GM18511 (cell line): ENCODE results near the gene CLDND1.

Experiments used
- ATAC-seq: cut with Tn5 transposase; IDR thresholded peaks from one replicate; pipeline ENCODE4 v1.9.1; 2021; ENCODE audit warnings: mild to moderate bottlenecking, moderate library complexity; ENCODE audit not compliant: unreplicated experiment

Gene CLDND1

DNA sequence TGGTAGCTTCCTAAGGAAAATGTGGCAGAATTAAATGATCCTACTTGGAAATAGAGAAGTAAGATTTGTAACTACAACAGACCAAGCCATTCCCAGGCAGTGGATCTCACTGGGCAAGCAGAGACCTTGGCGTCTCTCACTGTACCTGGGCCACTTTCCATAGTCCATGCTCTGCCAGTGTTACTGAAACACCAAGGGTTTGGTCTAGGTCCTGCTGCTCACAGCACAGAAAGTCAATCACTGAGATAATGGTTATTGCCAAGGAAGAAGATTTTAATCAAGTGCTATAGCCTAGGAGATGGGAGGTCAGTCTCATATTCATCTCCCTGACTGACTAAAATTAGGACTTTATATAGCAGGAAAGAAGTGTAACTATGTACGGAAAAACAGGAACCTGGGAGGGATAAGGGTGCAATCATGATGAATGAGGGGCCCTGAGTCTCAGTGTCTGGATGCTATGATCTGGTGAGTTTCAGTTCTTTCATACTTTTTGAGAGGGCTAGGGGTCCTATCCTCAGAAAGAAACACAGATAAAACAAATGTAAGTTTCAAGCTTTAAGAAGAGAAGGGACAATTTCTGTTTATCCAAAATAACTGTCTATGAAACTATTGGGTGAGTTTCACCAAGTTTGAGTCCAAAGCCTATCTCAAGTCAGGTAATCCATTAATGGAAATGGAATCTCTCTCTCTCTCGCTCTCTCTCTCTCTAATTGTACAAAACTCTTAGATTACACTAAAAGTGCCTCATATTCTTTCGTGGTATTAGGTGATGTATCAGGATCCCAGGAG lies 29.7 kb upstream of the CLDND1 start:
- no peak for ATAC-seq

DNA sequence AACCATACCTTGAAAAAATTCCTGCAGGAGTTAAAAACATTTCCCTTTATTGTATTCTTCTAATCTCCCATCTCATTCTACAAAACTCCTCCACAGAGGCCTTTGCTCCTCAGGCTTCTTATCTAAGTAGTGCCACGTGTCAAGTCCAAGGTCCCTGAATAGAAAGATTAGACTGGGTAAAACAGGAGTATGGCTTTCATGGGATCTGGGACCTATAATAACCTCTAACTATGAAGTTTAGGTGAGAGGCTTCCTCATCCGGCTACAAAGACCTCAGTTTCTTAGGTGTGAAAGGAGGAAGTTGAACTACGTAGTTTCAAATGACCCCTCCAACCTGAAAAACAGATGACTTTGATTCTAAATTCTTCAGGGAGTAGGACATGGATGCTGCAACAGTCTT lies 29.1 kb upstream of the CLDND1 start:
- ATAC-seq, result peak; percentile 11

DNA sequence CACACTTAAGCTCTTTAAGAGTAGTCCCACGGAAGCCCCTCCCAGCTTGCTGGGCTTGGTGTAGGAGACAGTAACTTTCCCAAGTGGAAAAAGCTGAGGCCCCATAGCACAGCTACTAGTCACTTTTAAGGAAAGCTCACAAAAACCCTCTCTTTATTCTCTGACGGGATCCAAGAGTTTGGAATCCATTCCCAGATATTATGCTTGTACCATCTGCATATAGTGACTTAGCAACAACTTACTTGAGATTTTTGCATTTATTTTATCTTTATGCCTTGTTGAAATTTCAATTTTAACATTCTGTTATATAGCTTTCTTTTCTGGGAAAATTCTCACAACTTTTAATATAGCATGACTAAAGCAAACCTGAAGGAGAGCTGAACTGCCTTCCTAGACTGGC lies 28.5 kb upstream of the CLDND1 start:
- ATAC-seq, result no peak

DNA sequence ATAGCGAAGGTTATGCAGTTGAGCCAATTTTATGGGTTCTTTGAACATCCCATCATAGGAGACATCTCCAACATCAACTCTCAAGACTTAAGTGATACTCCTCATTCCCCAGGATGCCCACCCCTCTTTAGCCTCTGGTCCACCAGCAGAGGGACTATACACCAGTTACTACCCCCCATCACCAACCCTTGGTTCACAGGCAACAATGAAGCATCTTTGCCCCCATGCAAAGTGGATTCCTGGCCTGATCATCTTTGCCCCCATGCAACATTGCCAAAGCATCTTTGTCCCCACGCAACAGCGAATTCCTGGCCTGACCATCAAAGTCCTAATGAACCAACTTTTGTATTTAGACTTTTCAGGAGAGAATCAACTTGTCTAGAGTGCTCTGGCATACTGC lies 28.1 kb upstream of the CLDND1 start:
- no peak for ATAC-seq

DNA sequence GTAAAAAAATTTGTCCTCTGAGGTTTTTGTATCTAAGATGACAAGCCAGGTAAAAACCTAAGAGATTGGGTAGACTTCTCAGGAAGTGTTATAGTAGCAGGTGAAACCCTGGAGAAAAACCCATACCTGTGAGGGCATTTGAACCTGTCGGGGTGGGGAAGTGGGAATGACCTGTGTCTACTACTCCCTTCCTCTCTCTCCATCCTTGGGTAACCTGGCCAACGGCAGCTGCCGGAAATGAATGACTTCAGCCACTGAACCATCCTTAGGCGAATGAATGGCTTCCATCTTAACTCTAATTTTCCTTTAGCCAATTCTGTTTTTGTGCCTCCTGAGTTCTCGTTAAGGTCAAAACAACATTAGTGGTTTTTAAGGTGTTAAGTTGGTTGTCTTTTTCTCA lies 25.8 kb upstream of the CLDND1 start:
- no peak for ATAC-seq

DNA sequence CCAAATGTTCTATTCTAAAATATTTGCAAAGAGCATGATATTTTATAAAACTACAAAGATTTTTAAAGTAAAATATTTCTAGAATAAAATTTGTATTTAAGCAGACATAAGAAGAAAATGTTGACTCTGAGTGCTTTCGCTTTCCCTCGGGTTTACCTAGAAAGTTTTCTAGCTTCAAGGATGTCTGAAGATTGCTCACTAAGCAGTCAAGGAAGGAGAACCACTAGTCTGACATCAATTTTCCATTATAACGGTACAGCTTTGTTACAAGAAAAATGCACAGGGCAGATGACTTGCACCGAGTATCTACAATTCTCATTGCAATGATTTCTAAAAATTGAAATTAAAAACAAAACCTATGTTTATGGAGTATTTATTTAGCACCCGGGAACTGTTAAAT lies 23.2 kb upstream of the CLDND1 start:
- ATAC-seq, result peak; percentile 43

DNA sequence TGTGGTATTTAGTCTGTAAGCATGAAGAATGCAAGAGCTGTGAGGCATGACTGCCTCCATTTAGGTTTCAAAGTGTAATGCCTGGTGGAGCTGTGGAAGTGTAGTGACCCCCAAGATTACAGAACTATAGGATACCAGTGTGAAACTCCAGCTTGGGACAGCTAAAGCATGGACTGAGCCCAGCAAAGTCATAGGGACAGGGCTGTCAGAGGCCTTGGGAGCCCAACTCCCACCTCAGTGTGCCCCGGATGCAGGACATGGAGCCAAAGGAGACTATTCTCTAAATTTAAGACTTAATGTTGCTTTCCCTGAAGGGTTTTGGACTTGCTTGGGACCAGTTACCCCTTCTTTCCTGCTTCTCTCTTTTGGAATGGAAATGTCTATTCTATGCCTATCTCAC lies 19.9 kb upstream of the CLDND1 start:
- no peak for ATAC-seq

DNA sequence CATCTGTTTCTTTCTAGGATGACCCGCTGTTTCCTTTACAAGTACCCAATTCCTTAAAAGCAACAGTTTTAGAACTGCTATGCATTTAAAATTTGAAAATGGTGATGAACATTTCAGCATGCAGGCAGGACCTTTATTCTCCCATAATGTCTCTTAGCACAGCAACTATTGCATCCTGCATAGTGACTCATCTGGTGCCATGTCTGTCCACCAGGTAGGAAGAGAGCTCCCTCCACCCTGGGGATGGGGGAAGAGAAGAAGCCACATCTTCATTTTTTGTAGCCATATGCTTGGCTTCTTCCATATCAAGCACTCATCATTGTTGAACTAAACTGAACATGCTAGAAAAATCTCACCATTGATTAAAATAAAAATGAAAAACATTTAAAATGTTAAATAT lies 19.0 kb upstream of the CLDND1 start:
- ATAC-seq, result no peak

DNA sequence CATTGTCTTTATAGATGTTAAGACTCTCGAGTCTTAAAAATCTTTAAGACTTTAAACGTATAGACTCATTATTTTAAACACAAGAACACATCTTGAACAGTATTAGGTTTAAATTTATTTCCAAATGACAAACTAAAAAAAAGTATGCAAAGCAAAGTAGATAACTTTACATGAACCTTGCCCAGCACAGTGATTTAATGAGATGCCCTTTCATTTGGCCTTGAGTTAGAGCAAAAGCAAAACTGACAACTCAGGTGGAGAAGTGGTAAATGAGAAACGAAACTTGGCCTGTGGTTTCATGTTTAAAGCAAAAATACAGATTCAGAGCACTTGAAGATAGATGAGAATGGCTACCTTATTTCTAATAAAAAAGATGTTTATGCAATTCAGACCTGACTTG lies 17.6 kb upstream of the CLDND1 start:
- peak; percentile 43 for ATAC-seq

DNA sequence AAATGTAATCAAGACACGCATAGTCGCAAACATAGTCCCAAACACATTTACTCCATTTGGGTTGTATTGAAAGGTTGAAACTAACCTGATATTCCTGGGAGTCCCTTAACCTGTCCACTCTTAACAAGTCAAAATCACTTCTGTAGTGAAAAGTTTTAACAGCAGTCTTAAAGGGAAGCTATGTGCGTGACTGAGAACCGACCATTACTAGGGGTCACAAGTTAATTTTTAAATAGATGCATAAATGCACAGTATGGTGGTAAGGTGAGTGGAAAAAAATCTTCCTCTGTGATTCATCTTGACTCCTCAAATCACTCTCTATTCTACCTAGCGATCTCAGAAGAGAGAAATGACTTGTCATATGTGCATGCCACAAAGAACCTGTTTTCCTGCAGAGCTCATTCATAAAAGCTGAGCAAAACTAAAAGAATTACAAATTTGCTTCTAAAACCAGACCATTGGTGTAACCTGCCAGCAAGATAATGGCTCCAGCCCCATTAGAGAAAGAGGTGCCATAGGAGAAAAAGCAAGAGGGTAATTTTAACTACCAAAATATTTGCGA lies 13.8 kb upstream of the CLDND1 start:
- ATAC-seq, result peak; percentile 77

DNA sequence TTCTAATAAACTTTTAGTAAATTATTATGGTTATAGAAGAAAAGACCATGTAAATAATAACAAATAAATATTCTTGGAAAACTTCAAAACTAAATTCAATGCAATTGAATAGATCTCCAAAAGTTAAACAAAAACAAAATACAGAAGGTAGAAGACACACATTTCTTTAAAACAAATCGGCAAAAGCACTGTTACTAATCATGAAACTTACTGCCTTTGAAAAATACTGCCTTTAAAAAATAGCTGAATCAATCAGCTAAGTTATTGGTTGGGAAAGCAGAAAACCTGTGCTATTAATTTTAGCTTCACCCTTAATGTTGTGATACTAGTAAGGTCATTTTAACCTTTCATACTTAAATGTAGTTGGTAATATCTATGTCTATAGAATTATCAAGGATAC lies 12.0 kb upstream of the CLDND1 start:
- no peak for ATAC-seq

DNA sequence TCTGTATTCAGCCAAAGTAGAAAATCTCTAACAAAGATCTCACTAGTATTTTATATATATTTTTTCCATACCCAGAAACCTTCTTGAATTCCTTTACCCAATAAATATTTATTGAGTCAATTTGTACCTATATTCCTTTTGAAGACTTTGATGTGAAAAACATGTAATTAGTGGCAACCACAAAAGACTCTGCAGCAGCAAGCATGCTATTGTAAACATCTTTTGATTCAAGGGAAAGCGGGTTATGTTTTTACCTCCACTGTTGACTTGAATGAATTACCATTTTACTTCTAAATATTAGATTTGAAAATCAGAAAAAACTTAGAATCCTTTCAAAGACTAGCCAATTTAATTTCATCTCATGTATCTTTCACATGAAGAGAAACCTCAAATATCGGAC lies 11.5 kb upstream of the CLDND1 start:
- ATAC-seq, result no peak

DNA sequence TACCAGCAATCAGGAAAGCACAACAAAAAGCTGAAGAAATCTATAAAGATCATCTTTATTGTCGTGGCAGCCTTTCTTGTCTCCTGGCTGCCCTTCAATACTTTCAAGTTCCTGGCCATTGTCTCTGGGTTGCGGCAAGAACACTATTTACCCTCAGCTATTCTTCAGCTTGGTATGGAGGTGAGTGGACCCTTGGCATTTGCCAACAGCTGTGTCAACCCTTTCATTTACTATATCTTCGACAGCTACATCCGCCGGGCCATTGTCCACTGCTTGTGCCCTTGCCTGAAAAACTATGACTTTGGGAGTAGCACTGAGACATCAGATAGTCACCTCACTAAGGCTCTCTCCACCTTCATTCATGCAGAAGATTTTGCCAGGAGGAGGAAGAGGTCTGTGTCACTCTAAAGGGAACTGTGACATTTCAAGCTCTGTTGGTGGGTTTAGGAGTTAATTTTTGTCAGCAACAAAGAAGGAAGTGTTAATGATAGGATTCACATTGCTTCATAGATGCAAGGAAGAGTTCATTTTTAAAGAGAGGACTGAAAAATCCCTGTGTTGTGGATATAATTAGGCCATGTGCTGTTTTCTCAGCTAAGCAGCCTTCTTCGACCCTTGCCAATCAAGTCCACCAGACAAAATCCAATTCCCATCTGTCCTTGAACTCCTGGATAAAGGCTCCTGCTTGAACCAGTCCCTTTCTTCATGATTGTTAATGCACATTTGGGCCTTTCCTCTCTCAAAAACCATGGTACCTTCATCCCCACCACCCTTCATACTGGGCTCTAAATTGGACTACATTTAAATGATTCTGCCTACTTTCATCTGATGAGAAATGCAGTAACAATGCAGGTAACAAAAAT lies 10.2 kb upstream of the CLDND1 start:
- no peak for ATAC-seq

DNA sequence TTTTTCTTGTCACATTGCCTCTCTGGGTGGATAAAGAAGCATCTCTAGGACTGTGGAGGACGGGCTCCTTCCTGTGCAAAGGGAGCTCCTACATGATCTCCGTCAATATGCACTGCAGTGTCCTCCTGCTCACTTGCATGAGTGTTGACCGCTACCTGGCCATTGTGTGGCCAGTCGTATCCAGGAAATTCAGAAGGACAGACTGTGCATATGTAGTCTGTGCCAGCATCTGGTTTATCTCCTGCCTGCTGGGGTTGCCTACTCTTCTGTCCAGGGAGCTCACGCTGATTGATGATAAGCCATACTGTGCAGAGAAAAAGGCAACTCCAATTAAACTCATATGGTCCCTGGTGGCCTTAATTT lies 9.6 kb upstream of the CLDND1 start:
- no peak for ATAC-seq

DNA sequence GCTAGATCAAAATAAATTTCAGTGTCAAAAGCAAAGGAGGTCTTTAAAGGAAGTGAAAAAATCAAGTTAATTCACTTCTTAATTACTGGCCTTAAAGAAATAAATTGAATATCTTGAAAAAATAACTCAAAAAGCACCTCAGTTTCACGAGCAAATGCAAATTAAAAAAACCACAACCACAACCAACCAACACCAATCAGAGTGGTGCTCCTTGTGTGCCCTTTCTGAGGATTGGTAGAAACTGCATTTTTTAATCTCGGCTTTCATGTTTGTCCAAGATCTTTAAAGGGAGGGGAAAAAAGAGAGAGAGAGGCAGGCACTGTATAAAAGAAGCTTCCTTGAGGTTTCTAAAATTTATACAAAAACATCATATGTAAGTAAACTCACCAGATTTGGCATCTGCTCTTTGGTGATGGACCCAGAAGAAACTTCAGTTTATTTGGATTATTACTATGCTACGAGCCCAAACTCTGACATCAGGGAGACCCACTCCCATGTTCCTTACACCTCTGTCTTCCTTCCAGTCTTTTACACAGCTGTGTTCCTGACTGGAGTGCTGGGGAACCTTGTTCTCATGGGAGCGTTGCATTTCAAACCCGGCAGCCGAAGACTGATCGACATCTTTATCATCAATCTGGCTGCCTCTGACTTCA lies 9.0 kb upstream of the CLDND1 start, which contains the start of gene GPR15:
Gene GPR15, plus strand, starts transcription at position 357 of the 653 bp plus-strand sequence. Its CDS starts 56 bp downstream, at position 413.
- ATAC-seq, result peak; percentile 26

DNA sequence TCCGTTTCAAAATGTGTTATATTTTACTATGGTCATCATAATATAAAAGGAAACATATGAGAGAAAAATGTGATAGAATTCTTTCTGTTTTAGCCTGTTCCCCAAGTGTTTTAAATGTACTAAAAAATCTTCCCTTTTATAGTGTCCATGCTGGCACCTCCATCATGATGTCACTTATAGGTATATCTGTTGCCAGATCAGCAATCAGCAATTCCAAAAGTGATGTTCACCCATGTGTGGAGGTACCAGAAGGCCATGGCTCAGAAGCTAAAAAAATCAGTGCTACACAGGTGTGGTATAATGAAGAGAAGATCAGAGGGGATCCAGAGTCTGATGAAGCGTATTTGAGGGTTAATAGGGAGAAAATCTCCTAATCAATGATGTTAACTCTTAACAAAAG lies 8.0 kb upstream of the CLDND1 start:
- ATAC-seq, result no peak

DNA sequence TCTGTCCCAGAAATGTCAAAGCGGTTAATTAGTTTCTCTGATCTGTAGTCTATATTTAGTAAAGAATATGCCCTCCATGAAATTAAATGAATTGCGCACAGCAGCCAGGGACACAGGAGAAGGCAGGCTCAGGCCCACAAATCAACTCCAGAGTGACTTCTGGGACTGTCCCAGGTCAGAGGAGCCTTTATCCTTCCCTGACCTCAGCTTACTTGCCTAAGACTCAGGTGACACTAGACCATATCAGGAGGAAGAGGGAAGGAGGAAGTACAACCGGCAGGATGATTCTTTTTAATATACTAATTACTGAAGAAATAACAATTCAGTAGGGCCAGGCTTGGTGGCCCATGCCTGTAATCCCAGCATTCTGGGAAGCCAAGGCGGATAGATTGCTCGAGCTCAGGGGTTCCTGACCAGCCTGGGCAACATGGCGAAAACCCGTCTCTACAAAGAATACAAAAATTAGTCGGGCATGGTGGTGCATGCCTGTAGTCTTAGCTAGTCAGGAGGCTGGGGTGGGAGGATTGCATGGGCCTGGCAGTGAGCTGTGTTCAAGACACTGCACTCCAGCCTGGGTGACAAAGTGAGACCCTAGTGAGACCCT lies 7.3 kb upstream of the CLDND1 start:
- ATAC-seq, result no peak

DNA sequence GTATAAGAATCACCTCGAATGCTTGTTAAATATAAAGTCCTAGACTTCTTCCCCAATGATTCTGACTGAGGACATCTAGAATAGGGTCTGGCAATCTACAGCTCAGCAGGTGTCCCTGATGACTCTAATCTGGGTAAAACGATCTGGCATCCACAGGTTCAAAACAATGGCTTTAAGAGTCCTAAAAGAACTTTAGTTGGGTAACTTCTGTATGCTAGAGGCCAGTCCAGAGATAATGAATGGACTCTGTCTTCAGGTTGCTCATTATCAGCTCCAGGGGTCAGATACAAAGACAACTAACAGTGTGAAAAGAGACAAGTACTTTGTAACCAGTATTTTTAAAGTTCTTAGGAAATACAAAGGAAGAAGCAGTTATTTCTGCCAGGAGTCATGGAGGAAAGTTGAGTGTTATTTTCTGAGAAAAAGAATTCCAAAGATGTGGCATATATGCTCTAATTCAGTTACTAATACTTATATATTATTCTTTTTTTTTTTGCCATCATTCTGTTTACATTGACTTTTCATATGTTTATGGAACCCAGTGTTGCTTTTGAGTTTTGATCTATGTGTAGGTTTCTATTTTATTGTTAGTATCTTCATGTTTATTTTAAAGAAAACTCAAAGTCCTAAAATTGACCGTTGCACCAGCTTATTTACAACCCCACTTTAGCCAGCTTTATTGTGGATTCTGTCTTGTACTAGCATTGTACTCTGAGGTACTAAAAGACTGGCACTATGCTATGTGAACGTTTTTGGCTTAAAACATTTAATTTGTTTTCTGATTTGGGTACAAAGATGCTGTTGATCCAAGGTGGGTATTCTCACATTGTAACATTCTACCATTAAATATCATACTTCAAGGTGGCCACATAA lies 6.0 kb upstream of the CLDND1 start:
- ATAC-seq, result no peak

DNA sequence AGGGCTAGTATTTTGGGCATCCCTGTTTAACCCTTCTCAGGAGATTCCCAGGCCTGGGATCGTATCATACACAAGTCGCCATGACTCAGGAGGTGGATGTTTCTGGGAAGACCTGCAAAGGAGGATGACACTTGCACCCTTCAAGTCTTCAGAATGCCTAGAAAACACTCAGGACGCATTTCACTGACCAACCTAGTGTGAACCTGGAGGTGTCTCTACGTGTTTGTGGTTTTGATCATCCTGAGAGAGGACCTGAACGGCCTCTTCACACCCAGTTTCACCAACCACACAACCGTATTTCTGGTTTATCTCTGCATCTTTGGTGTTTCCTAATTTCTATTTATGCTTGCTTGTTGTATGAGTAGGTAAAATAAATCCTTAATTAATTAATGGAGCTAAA lies 2.8 kb upstream of the CLDND1 start:
- ATAC-seq, result no peak
